Peyer's patch (tissue), 4 donors: ENCODE results near the gene JPH2.

Experiments
- CTCF ChIP-seq, 6 experiments: fragments of 450-650 bp in 4 of 6; fragments of 200-600 bp in 2 of 6; sonication (generic) in 1 of 6; IDR thresholded peaks; one replicate each; pipeline ENCODE4 v1.5.1; 2017 to 2019; ENCODE audit warnings: antibody characterized with exemption in 6 of 6, mild to moderate bottlenecking in 3 of 6, moderate library complexity in 1 of 6
- POLR2A ChIP-seq, 2 donors: fragments of 450-650 bp; IDR thresholded peaks; one replicate each; pipeline ENCODE4 v1.5.1; 2017; ENCODE audit warnings: antibody characterized with exemption in 2 of 2, mild to moderate bottlenecking in 2 of 2, moderate library complexity in 2 of 2

GRCh38 chr20:44081888-44082287 is 105.1 kb downstream of the JPH2 start:
- no peak for TF ChIP-seq CTCF (IDR thresholded peaks at IDR 0.05)
- TF ChIP-seq POLR2A (IDR thresholded peaks at IDR 0.05) = no peak
